Keratinocyte (primary cell): ENCODE results near the gene PER2. TPM values are rescaled to one million over a fixed set of nuclear protein-coding genes. Genes with fewer than 3 reads are reported as not detected.

Experiments used
- DNase-seq: peaks from one replicate; pipeline ENCODE4 v3.0.0-alpha.2; 2011; ENCODE audit warnings: low read depth, missing footprints, low spot score
- FAIRE-seq: peaks from 2 replicates; lab custom pipeline; 2011; peaks lifted over from hg19 to GRCh38; lab: Jason Lieb, UNC
- H2AFZ ChIP-seq: 2 replicates; pipeline ENCODE4 v1.6.0; 2012; ENCODE audit warnings: low read length, control low read depth, inconsistent platforms; ENCODE audit not compliant: control insufficient read depth
- H3K27ac ChIP-seq: 2 replicates; pipeline ENCODE4 v1.5.1; 2011; ENCODE audit warnings: low read length; ENCODE audit not compliant: control insufficient read depth, insufficient read depth
- H3K27me3 ChIP-seq: 3 replicates; pipeline ENCODE4 v1.6.0; 2011; ENCODE audit warnings: low read length; ENCODE audit not compliant: control insufficient read depth, insufficient read depth; ENCODE audit errors: extremely low read depth
- H3K36me3 ChIP-seq, 2 experiments: 2 replicates in 1 of 2; 3 replicates in 1 of 2; pipeline ENCODE4 v1.5.1; 2011; ENCODE audit warnings: low read length in 2 of 2, mild to moderate bottlenecking in 1 of 2; ENCODE audit not compliant: control insufficient read depth in 2 of 2, insufficient read depth in 2 of 2; ENCODE audit errors: extremely low read depth in 1 of 2
- H3K4me1 ChIP-seq: 3 replicates; pipeline ENCODE4 v1.5.1; 2011; ENCODE audit warnings: low read length; ENCODE audit not compliant: control insufficient read depth, insufficient read depth; ENCODE audit errors: extremely low read depth
- H3K4me2 ChIP-seq: 3 replicates; pipeline ENCODE4 v1.6.0; 2011; ENCODE audit warnings: low read depth, low read length; ENCODE audit not compliant: control insufficient read depth, insufficient read depth; ENCODE audit errors: extremely low read depth
- H3K4me3 ChIP-seq, 3 experiments: fragments of 200-600 bp in 1 of 3; sonication (generic) in 1 of 3; 2 replicates in 2 of 3; 3 replicates in 1 of 3; pipeline ENCODE4 v1.5.1; 2011 to 2016; ENCODE audit warnings: low read length in 3 of 3, mild to moderate bottlenecking in 3 of 3, control low read depth in 2 of 3, inconsistent platforms in 1 of 3, low read depth in 1 of 3, mixed read lengths in 1 of 3, mixed run types in 1 of 3, moderate library complexity in 1 of 3; ENCODE audit not compliant: control insufficient read depth in 2 of 3, insufficient read depth in 2 of 3; ENCODE audit errors: extremely low read depth in 1 of 3
- H3K79me2 ChIP-seq: 2 replicates; pipeline ENCODE4 v1.6.0; 2012; ENCODE audit warnings: low read length; ENCODE audit not compliant: control insufficient read depth, insufficient read depth
- H3K9ac ChIP-seq: 3 replicates; pipeline ENCODE4 v1.6.0; 2011; ENCODE audit warnings: low read length; ENCODE audit not compliant: control insufficient read depth, insufficient read depth; ENCODE audit errors: extremely low read depth
- H3K9me1 ChIP-seq: 3 replicates; pipeline ENCODE4 v1.6.0; 2011; ENCODE audit warnings: low read length; ENCODE audit not compliant: control insufficient read depth, insufficient read depth; ENCODE audit errors: extremely low read depth
- H3K9me3 ChIP-seq: 2 replicates; pipeline ENCODE4 v1.5.1; 2012; ENCODE audit warnings: low read depth, low read length; ENCODE audit not compliant: control insufficient read depth
- H4K20me1 ChIP-seq: 3 replicates; pipeline ENCODE4 v1.6.0; 2011; ENCODE audit warnings: low read length; ENCODE audit not compliant: control insufficient read depth, insufficient read depth; ENCODE audit errors: extremely low read depth
- EZH2 ChIP-seq: IDR thresholded peaks from one replicate; pipeline ENCODE4 v1.6.1; 2012; ENCODE audit warnings: inconsistent platforms, mild to moderate bottlenecking, low read length, moderate library complexity
- dilution Hi-C: fragments of 300-500 bp; cut with MboI; formaldehyde crosslinking; loops from one replicate; pipeline ENCODE4 v1.7.0; 2020; ENCODE audit warnings: low sequenced_read_pairs; ENCODE audit not compliant: extremely low pct_ligation_motif_present
- polyA plus RNA-seq, 5 experiments: library from polyadenylated mRNA; depleted of rRNA in 3 of 5; stranded (reverse) in 3 of 5; stranded (forward) in 1 of 5; unstranded in 1 of 5; fragments of >200 nt; gene quantifications; 1 replicate in 1 of 5; 2 replicates in 3 of 5; 3 replicates in 1 of 5; pipeline versions ENCODE4 v1.2.1 to v1.2.3, GENCODE V29; 2011 to 2012; ENCODE audit warnings: missing spikeins in 2 of 5, low read depth in 1 of 5, low replicate concordance in 1 of 5
- TF ChIP-seq, protein P1 (sequence below), 3 experiments: IDR thresholded peaks in 1 of 3; conservative IDR thresholded peaks in 1 of 3; optimal IDR thresholded peaks in 1 of 3; 2 replicates in 2 of 3; 3 replicates in 1 of 3; pipeline versions ENCODE3 to v1.5.1; 2011; ENCODE audit warnings: low read length in 3 of 3, mild to moderate bottlenecking in 3 of 3, moderate library complexity in 2 of 3, control low read depth in 1 of 3, inconsistent platforms in 1 of 3; ENCODE audit not compliant: insufficient read depth in 2 of 3; ENCODE audit errors: extremely low read depth in 1 of 3

PER2 gene
- polyA plus RNA-seq, 1 donor (not counting 4 experiments of a cell fraction or from before 2014, with no cell fraction given), result 1.6 TPM

DNA sequence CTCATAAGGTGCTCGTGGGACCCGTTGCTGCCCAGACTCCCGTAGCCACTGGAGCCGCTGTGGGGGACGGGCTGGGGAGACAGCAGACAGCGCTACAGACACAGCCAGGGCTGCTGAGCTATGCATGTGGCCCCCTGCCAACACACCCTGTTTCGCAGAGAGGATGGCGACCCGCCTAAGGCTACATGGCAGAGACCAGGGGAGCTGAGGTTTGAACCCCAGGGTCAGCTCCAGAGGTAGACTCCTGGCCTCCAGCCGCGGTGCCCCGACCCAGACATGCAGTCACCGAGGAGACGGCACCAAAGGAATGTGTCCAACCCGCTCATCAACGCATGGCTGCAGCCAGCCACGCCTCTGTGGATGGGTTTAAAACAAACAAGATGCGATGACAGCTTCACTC, 27.5 kb downstream of the PER2 start:
- Histone ChIP-seq H3K27me3 (no peaks in the 10 kb centered on the region), H3K9me3 (no peaks in the 10 kb centered on the region), H4K20me1 (no peaks in the 10 kb centered on the region), H3K27ac (no peak overlapping the region), H3K4me3 (no peak overlapping the region), H3K9me1 (no peaks in the 10 kb centered on the region), H3K36me3 (peaks cover 0 to 21% of the 10 kb centered on the region in 2 experiments), H3K9ac (no peak overlapping the region), H3K79me2 (no peaks in the 10 kb centered on the region), H3K4me1 (no peaks in the 10 kb centered on the region), H2AFZ (no peak overlapping the region), H3K4me2 (no peak overlapping the region)
- TF ChIP-seq, protein P1, sequence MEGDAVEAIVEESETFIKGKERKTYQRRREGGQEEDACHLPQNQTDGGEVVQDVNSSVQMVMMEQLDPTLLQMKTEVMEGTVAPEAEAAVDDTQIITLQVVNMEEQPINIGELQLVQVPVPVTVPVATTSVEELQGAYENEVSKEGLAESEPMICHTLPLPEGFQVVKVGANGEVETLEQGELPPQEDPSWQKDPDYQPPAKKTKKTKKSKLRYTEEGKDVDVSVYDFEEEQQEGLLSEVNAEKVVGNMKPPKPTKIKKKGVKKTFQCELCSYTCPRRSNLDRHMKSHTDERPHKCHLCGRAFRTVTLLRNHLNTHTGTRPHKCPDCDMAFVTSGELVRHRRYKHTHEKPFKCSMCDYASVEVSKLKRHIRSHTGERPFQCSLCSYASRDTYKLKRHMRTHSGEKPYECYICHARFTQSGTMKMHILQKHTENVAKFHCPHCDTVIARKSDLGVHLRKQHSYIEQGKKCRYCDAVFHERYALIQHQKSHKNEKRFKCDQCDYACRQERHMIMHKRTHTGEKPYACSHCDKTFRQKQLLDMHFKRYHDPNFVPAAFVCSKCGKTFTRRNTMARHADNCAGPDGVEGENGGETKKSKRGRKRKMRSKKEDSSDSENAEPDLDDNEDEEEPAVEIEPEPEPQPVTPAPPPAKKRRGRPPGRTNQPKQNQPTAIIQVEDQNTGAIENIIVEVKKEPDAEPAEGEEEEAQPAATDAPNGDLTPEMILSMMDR (optimal IDR thresholded peaks at IDR 0.05 in 1 of 3, IDR thresholded peaks at IDR 0.05 in 1 of 3, conservative IDR thresholded peaks at IDR 0.05 in 1 of 3; ENCODE audit: extremely low read depth in 1 of 3, insufficient read depth in 2 of 3, low read length in 3 of 3), result no peak
- TF ChIP-seq EZH2, result no peak
- no peak for DNase-seq
- no peak for FAIRE-seq
- dilution Hi-C loops, result no loop called here

DNA sequence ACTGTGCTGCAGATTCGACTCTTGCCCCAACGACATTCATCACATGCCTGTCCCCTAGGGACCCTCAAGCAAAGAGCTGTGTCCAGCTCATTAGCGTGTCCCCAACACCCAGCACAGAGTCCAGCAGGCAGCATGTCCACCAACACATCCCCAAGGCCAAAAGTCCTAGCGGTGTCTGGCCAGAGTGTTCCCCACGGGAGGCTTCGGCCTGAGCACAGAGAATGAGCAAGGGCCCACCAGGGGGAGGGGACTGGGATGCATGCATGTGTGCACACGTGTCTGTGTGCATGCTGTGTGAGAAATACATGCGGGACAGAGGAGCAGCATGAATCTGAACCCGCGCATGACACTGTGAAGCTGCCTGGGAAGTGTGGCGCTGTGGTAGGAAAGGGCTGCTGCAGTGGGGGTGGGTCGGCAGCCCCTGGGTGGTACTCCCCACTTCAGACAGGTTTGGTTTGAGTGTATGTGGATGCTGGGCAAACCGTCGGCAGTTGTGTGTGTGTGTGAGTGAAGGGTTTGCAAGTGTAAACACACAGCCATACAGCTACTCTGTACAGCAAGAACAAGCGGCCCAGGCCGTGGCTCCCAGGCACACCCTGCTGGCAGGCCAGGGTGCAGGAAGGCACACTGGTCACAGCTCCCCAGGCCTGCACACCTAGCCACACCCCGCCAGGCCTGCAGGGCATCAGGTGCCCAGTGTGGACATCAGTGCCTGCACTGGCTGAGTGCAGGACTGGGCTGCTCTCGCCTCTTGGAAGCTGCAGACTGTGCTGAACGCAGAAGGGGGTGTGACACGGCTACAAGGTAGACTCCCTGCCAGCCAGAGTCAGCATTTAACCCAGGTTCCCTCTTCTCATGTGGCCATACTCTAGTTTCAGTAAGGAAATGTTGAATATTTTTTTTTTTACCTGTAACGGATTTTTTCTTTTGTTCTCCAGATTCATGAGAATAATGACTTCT, 29.1 kb downstream of the PER2 start:
- H2AFZ ChIP-seq, result no peak overlapping the region
- peaks cover under 1 to 30% of the 10 kb centered on the region in 2 experiments for H3K36me3 ChIP-seq
- H3K4me3 ChIP-seq, result no peak overlapping the region
- H3K27me3 ChIP-seq, result no peaks in the 10 kb centered on the region
- no peak overlapping the region for H3K9ac ChIP-seq
- no peak for FAIRE-seq
- dilution Hi-C loops, result no loop called here
- no peaks in the 10 kb centered on the region for H3K79me2 ChIP-seq
- no peak for TF ChIP-seq EZH2
- TF ChIP-seq, protein P1 (optimal IDR thresholded peaks at IDR 0.05 in 1 of 3, IDR thresholded peaks at IDR 0.05 in 1 of 3, conservative IDR thresholded peaks at IDR 0.05 in 1 of 3; ENCODE audit: extremely low read depth in 1 of 3, insufficient read depth in 2 of 3, low read length in 3 of 3), result peak in 2 of 3 experiments; percentile 13 to 16
- H3K9me3 ChIP-seq, result no peaks in the 10 kb centered on the region
- H3K4me1 ChIP-seq, result no peaks in the 10 kb centered on the region
- H3K27ac ChIP-seq, result no peak overlapping the region
- DNase-seq, result no peak
- H4K20me1 ChIP-seq, result no peaks in the 10 kb centered on the region
- H3K4me2 ChIP-seq, result no peak overlapping the region
- no peaks in the 10 kb centered on the region for H3K9me1 ChIP-seq
